Stimulated activated naive CD4-positive, alpha-beta T cell (primary cell): ENCODE measurements around the gene FANCC.
A peak's percentile ranks its signal among the peaks of the same experiment; 100 is the strongest.

Source experiments
- DNase-seq, 6 experiments: peaks; one replicate each; lab custom pipeline; 2025; lab: John Stamatoyannopoulos, UW

The FANCC gene, protein sequence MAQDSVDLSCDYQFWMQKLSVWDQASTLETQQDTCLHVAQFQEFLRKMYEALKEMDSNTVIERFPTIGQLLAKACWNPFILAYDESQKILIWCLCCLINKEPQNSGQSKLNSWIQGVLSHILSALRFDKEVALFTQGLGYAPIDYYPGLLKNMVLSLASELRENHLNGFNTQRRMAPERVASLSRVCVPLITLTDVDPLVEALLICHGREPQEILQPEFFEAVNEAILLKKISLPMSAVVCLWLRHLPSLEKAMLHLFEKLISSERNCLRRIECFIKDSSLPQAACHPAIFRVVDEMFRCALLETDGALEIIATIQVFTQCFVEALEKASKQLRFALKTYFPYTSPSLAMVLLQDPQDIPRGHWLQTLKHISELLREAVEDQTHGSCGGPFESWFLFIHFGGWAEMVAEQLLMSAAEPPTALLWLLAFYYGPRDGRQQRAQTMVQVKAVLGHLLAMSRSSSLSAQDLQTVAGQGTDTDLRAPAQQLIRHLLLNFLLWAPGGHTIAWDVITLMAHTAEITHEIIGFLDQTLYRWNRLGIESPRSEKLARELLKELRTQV

GRCh38 chr9:95317119-95317892, at the start of gene FANCC:
Gene FANCC, minus strand, starts transcription at chr9:95317709. Its CDS starts 68,418 bp downstream, at chr9:95249291.
- peak; percentile 70 to 81 (median 79) for DNase-seq

DNA sequence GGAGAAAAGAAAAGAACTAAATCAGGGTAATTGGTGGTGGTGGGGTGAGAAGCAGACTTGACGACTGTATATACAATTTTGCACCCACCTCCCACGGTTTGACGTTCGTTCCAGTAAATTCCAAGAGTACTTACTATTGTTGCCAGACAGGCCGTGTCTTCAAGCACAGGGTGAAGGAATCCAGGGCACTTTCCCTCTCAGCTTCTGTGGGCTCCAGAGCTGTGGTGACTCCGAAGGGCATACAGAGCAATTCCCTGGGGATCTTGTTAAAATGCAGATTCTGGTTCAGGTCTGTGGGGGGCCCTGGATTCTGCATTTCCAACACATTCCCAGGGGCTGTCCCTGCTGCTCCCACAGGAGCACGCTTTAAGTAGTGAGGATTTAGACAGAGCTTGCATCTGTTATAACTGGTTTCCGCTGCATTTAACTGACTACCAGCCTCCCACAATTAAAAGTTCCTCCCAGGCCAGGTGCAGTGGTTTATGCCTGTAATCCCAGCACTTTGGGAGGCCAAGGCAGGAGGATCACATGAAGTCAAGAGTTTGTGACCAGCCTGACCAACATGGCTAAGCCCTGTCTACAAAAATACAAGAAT, 49.3 kb upstream of the FANCC start:
- no peak for DNase-seq

DNA sequence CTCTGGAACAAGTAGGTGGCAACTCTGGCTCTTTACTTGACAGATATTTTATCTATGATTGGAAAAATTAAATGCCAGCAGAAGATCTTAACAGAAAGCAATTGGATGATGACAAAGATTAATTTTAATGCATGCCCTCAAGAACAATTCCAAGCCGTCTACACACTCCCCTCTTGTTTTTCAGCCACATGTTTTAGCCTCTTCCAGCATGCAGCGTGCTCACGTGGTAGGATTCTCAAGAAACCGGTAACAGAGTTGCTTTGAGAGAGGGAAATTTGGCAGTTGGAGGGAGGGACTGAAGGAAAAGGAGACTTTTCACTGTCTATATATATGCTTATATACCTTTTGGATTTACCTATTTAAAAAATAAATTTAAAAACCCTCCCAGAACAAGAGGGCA, 48.3 kb upstream of the FANCC start:
- DNase-seq: no peak

DNA sequence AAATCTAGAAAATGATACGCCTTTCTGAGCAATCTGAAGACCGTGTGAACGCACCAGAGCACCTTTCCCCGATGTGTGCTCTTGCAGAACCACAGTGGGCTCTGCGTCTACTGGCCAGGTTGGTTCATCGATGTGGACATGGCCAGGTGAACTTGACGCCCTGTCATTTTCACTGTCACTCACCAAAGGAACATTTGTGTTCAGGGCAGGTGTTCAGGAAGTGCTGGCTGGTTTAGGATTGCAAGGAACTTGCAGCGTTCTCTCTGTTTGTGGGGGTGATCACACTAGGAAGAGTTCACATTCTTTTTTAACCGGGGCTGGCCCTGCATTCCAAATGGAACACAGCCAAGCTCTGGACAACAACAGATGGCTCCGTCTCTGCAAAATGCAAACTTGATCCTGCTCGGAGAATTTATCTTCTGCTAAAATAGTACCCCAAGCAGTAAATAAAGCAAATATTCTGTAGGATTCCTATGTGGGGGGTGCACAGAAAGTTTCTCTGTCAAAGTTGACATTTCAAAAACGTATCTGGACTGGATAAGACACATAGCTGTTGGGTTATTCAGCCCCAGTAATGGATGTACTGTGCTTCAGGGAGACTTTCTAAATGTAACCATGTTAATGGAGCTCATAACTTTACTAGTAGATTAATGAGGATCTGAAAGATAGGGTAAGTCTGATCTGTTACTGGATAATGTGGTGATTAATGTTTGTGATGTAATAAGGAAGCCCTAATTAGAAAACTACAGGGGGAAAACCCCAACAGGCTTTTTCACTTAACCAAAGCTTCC, 45.7 kb upstream of the FANCC start:
- DNase-seq: no peak

DNA sequence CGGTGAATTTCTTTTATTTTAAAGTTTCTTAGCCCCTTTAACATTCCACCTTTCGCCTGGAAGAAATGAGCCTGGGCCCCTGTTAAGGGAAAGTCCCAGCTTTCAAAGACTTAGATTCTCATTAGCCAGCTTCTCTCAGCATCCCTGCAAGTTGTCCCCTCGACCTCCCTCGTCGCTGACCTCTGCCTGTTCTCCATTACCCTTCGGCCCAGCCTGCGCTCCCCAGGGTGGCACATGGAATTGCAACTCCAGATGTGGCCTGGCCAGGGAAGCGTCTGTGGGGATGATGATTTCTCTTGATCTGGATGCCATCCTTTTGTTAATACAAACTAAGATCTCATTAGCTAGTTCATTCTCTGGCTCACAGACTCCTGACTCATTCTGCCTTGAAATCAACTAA, 43.4 kb upstream of the FANCC start:
- no peak for DNase-seq

DNA sequence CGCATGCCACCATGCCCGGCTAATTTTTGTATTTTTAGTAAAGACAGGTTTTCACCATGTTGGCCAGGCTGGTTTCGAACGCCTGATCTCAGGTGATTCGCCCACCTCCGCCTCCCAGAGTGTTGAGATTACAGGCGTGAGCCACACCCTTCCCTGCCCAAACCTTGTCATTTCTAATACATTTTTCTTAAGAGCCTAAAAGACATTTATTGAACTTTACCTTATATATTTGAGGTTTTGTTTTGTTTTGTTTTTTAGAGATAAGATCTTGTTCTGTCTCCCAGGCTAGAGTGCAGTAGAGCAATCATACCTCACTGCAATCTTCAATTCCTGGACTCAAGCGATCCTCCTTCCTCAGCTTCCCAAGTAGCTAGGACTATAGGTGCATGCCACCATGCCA, 39.8 kb upstream of the FANCC start:
- DNase-seq: no peak

DNA sequence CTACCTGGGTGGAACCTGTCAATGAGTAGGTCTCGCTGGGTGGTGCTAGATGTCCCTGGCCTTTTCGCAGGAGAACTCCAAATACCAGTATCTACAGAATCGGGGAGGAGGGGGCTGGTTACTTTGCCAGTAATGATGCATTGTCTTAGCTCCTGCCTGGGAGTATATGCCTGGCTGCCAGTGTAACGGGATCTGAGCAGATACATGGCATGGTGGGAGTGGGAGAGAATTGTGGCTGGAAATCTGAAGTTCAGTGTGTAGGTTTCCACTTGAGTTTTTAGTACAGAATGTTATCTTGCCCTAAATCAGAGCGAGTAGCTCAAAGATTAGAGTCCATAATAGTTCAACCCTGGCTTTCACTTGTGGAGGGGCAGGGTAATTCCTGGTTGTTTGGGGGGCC, 38.0 kb upstream of the FANCC start:
- no peak for DNase-seq

DNA sequence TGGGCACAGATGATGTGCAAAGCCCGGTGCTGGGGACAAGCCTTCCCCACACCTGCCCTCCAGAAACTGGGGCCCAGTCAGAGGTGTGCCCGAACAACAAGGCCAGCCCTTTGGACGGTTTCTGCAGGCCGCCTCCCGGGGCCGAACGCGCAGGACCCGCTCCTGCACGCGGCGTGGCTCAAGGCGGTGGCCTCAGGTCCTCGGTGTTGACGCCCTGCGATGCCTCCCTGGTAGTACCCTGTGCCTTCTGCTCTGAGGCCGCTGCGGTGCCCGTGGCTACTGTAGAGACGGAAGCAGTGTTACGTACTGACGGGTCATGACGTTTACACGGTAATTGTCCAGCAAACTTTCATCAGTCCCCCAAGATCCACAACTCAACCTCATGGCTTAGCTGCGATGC, 33.5 kb upstream of the FANCC start:
- DNase-seq: no peak

GRCh38 chr9:95350266-95350665, 32.8 kb upstream of the FANCC start:
- no peak for DNase-seq

DNA sequence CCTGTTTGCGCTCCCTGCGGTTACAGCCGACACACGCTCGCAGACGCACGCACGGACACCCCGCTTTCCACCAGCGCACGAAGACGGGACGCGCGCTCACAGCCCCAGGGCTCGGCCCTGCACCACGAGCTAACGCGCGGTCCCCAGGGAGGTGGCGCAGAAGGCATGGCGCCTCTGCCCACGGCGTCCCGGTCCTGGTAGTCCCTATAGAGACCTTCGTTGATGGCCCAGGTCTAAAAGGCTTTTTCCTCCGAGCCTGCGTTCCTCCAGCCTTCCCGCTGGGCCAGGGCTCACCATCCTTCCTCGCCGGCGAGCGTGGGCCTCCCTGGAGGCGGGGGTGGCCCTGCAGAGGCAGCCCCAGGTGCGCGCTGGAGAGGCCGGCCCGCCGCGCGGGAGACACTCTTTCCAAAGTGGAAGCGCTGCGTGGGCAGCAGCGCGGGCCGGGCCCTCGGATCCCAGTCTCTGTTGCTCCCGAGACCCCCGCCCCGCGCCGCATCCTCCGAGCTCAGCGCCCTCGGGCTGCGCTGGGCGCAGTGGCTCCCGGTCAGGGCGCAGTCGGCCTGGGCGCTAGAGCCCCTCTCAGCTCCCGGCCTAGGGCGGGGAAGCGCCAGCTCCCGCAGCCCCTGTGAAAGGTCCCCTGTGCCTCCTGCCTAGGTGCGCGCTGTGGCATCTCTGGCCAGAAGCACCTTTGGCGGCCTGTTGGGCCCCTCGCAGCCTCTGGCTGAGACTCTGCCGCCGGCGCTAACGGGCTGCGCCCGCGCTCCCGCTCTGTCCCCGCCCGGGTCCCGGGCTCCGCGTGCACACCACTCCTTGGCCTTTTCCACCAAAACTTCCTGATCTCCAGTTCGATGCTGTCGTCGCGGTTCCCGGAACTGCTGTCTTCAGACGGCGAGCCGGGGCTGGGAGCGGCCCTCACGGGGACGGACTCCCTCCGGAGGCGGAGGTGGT, 31.9 kb upstream of the FANCC start:
- DNase-seq: no peak

DNA sequence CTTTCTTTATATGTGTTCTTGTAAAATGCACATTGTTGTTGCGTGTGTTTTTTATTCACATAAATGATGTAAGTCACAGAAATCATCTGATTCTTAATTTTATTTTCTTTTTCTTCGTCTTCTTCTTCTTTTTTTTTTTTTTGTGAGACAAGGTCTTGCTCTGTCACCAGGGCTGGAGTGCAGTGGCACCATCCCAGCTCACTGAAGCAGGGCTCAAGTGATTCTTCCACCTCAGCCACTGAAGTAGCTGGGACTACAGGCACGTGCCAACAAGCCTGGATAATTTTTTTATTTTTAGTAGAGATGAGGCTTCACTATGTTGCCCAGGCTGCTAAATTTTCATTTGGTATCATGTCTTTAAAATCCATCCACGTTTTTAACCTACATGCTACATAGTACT, 28.5 kb upstream of the FANCC start:
- DNase-seq: no peak

DNA sequence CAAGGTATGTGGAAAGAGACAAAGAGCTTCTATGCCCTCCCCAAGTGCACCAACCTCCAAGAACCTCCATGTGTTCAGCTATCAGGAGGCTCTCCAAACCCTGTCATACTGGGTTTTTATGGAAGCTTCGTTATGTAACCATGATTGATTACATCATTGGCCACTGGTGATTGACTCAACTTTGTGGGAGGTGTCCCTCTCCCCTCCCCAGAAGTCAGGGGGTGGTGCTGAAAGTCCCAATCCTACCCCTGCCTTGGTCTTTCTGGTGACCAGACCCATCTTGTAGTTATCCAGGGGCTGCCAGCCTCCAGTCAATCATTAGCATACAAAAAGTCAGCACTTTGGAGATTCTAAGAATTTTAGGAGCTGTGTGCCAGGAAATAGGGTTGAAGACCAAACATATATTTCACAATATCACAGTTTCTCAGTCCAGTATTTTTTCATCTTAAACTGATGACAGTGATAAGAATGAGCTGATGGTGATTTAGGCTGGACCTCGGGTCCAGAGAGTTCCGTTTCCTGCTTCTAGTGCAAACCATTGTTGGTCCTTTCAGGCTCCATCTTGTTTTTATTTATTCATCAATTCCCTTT, 27.3 kb upstream of the FANCC start:
- DNase-seq: no peak

- no peak for DNase-seq
These were observed 26.3 kb upstream of the FANCC start for GRCh38 chr9:95343725-95344287.

- DNase-seq: no peak
These were observed 25.1 kb upstream of the FANCC start for GRCh38 chr9:95342571-95342970.

GRCh38 chr9:95341293-95341962, 23.9 kb upstream of the FANCC start:
- DNase-seq: no peak

DNA sequence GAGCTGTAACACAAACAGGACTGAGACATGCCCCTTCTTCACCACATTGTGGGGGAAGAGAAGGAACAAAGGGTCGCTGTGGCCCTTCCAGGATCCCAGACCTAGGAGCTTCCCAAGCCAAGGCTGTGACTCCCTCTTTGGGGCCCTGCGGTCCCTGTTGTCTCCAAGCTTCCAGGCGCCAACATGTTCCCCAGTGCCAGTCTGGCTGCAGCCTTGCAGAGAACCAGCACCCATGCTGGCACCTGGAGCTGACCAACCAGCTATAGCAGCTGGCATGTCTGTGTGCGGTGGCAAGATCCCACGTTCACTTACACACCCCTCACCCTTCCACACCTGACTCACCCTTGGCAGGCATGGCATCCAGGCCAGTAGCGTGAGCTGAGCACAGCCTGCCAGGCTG, 20.7 kb upstream of the FANCC start:
- DNase-seq: no peak

GRCh38 chr9:95336281-95336680, 18.8 kb upstream of the FANCC start:
- DNase-seq: peak in 2 of 6 experiments; percentile 5 to 12

GRCh38 chr9:95333426-95333825, 15.9 kb upstream of the FANCC start:
- no peak for DNase-seq

GRCh38 chr9:95332860-95333259, 15.4 kb upstream of the FANCC start:
- DNase-seq: no peak
